ENCODE results near the gene KLHL12.

Gene KLHL12

DNA sequence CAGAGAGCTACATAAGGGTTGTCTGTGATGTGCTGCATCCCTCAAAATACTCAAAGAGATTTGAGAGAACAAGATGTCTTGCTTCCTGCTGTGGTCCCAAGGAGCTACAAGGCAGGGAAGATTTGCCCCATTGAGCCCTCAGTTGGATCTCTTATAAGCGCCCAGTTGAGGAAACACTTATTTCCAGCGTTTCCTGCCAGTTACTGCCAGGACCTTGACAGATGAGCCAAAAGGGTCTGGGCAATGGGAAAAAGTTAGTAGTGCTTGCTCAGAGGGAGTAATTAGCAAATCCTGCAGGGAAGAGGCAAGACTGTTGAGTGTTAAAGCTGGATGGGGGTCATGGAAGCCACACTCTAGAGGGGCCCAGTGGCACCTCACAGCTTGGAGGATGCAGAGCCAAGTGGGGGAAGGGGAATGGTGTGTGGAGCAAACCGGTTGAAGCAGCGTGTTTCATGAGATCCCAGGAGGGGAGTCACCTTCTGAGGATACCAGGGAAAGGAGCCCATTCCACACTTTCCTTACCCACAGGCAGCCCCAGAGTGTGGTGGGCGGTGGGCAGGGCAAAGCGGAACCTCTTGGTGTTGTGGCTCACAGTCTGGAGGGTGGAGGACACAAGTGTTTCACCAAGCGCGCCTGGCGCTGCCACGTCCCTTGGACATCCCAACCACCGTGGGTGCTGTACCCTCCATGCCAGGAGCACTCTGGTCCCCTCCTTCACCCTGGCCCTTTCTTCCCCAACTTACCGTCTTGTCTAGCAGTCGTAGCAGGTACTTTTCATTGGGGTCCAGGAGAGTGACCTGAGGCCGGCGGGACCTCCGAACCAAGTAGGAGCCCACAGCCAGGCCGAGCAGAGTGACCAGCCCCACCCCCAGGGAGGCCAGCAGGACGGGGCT lies 39.2 kb upstream of the KLHL12 start:
- H3K27ac ChIP-seq: peak overlapping the region; percentile 92
- TF ChIP-seq, protein P1, sequence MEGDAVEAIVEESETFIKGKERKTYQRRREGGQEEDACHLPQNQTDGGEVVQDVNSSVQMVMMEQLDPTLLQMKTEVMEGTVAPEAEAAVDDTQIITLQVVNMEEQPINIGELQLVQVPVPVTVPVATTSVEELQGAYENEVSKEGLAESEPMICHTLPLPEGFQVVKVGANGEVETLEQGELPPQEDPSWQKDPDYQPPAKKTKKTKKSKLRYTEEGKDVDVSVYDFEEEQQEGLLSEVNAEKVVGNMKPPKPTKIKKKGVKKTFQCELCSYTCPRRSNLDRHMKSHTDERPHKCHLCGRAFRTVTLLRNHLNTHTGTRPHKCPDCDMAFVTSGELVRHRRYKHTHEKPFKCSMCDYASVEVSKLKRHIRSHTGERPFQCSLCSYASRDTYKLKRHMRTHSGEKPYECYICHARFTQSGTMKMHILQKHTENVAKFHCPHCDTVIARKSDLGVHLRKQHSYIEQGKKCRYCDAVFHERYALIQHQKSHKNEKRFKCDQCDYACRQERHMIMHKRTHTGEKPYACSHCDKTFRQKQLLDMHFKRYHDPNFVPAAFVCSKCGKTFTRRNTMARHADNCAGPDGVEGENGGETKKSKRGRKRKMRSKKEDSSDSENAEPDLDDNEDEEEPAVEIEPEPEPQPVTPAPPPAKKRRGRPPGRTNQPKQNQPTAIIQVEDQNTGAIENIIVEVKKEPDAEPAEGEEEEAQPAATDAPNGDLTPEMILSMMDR (conservative IDR thresholded peaks at IDR 0.05): no peak
- TF ChIP-seq ZFX (IDR thresholded peaks at IDR 0.05): no peak

DNA sequence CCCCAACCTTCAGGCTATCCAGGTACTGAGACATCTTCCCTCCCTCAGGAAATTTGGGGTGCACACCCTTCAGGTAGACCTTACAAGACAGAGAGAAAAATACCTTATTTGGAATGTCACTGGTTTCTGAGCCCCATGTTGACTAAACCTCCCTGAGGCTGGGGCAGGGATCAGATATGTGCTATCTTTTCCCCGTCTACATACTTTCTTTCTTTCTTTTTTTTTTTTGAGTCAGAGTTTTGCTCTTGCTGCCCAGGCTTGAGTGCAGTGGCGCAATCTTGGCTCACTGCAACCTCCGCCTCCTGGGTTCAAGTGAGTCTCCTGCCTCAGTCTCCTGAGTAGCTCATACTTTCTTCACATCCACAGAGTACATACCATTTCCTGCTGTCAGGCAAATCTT lies 38.4 kb upstream of the KLHL12 start:
- no peak for TF ChIP-seq ZFX (IDR thresholded peaks at IDR 0.05)
- TF ChIP-seq, protein P1 (conservative IDR thresholded peaks at IDR 0.05): no peak
- H3K27ac ChIP-seq: no peak overlapping the region

DNA sequence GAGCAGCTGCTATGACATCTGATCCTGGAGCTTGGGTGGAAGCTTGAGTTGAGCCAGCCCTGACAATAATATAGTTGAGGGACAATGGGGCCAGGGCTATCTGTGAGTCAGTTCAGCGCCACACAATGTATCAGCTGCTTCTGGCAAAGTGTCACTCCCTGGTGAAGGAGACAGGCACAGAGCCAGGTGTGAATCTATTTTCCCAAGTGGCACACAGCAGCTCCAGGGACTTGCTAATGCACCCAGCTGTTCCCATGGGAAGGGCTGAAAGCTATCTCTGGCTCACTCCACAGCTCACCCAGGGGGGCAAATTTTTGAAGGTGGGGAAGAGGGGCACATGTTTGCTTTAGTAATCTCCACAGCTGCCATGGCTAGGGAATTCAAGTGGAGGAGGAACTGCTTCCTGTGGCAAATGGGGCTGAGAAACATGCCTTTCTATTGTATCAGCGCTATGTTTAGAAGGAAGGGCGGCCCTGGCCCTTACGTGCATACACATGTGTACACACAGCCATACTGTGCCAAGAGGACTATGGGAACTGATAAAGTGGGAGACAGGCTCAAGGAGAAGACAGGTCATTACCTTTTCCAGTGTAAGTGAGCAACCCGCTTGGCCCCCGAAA lies 37.9 kb upstream of the KLHL12 start:
- TF ChIP-seq, protein P1 (conservative IDR thresholded peaks at IDR 0.05): no peak
- TF ChIP-seq ZFX (IDR thresholded peaks at IDR 0.05): no peak
- no peak overlapping the region for H3K27ac ChIP-seq

DNA sequence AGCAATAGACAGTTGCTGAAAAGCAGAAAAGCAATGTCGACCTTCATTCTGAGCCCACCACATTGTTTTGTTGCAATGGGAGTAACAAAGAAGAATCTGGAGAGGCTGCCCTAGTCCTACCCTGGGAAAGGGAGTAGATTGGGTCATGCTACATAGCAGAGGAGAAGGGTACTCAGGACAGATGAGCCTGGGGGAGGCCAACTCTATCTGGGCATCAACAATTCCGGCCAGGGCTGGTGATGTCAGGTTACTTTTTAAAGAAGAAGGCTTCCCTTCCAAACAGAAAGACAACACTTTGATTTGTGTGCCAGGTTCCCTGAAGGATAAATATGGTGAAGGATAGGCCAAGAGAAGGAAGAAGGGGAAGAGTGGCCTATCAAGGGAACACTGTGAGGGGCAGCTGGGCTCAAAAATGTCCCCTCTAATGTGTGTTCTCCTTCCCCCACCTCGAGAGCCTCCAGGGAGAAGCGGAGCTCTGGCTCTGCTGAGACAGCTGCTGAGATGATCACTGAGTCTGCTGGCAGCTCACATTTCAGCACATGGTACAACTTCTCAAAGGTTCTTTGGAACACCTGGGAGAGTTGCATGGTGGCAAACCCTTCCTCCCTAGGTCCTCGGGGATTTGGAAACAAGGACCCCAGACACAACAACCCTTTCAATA lies 34.3 kb upstream of the KLHL12 start:
- TF ChIP-seq, protein P1 (conservative IDR thresholded peaks at IDR 0.05): no peak
- no peak for TF ChIP-seq ZFX (IDR thresholded peaks at IDR 0.05)
- no peak overlapping the region for H3K27ac ChIP-seq

DNA sequence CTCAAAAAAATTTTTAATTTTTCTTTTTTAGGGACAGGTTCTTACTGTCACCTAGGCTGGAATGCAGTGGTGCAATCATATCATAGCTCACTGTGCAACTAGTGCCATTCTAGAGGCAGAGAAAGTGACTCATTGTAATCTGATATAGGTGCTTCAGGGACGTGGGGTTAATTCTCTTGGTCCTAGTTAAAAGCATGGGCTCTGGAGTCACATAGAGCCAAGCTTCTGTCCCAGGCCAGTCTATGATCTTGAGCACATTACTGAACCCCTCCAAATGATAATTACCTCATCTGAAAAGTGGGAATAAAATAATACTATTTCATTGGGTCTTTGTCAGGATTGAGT lies 32.2 kb upstream of the KLHL12 start:
- TF ChIP-seq ZFX (IDR thresholded peaks at IDR 0.05): no peak
- TF ChIP-seq, protein P1 (conservative IDR thresholded peaks at IDR 0.05): no peak
- H3K27ac ChIP-seq: no peak overlapping the region

DNA sequence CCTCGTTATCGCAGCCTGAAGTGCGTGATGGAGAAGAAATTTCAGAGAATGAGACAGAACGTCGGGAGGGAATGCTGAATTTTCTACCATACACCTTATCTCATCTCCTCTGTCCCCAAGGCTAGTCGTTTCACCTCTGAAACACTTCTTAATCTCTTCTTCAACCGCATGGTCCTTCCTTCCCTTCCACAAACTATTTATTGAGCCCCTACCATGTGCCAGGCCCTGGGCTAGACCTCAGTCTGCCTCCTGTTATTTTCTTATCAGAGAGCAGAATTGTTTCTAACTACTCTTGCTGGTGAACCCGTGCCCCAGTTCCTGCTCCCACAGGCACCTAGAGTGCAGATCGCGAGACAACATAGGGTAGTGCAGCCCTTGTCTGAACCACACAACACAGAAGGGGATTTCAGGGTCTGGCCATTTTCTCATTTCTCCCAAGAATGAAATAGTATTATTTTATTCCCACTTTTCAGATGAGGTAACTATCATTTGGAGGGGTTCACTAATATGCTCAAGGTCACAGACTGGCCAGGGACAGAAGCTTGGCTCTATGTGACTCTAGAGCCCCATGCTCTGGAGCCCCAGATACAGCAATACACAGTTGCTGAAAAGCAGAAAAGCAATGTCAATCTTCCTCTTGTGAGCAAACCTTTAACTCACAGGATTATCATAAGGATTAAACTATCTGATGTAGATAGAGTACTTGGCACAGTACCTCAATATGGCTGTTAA lies 31.7 kb upstream of the KLHL12 start:
- H3K27ac ChIP-seq: peak overlapping the region; percentile 92
- TF ChIP-seq ZFX (IDR thresholded peaks at IDR 0.05): no peak
- TF ChIP-seq, protein P1 (conservative IDR thresholded peaks at IDR 0.05): no peak
